Activated CD4-positive, alpha-beta T cell treated with anti-CD3 and anti-CD28 coated beads, Interleukin-2, amount 50 U/mL, for 16 hours (primary cell): ENCODE measurements around the gene CRYBA4.

ENCODE experiments used
- DNase-seq: peaks from one replicate; pipeline ENCODE4 v3.0.0-alpha.2; 2020

Gene CRYBA4

GRCh38 chr22:26663374-26663923 lies 41.7 kb downstream of the CRYBA4 start:
- DNase-seq, result no peak

- no peak for DNase-seq
These were observed 44.1 kb downstream of the CRYBA4 start for GRCh38 chr22:26665813-26666231.

- no peak for DNase-seq
These were observed 45.4 kb downstream of the CRYBA4 start for GRCh38 chr22:26667140-26667539.

GRCh38 chr22:26669060-26669481 lies 47.3 kb downstream of the CRYBA4 start:
- peak; percentile 37 for DNase-seq

GRCh38 chr22:26670459-26670858 lies 48.7 kb downstream of the CRYBA4 start:
- DNase-seq, result no peak

DNA sequence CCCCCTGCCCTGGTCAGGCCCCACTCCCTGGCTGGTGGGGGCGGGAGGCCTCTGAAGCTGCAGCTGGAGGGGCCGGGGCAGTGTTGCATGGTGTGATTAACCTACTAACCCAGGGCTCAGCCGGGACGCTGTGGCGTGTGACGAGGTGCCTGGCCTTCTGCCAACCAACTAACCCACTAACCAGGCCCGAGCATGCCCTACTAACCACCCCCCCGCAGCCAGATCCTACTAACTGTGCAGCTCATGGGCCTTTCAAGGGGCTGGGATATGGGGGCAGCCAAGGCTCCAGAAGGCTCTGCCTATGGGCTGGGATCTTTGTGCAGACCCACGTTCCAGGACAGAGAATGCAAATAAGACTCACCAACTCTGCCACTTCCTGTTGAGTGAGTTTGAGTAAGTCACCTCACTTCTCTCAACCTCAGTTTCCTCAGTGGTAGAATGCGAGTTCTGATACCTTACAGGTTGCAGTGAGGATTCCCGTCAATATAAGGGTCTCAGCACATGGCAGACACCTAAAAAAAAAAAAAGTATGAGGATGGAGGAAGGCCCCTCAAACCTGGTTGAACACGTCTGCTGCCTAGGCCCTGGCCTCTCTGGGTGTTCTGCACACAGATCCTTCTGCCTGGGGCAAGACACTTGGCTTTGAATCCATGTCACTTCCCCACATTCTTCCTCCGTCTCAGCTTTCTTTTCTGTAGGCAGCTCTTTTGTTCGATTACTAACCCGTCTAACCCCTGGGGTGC lies 49.7 kb downstream of the CRYBA4 start:
- peak; percentile 82 for DNase-seq

GRCh38 chr22:26672060-26672471 lies 50.3 kb downstream of the CRYBA4 start:
- DNase-seq, result no peak

- DNase-seq, result peak; percentile 97
These were observed 51.1 kb downstream of the CRYBA4 start for GRCh38 chr22:26672590-26673468.

DNA sequence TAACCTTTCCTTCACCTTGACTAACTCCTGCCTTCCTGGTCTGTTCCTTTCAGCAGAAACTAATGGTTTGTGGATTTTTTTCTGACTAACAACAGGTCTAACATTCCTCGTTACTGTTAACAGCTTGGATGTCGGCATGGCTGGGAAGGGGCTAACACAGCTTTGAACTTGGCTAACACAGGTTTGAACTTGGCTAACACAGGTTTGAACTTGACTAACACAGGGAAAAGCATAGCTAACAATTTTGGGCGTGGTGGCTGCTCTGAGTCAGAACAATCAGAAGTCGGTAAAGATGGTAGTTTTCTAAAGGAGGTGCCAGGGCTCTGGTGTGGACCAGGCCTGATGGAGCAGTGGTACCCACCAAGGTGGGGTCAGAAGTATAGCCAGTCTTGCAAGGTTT lies 51.7 kb downstream of the CRYBA4 start:
- DNase-seq, result peak; percentile 68

DNA sequence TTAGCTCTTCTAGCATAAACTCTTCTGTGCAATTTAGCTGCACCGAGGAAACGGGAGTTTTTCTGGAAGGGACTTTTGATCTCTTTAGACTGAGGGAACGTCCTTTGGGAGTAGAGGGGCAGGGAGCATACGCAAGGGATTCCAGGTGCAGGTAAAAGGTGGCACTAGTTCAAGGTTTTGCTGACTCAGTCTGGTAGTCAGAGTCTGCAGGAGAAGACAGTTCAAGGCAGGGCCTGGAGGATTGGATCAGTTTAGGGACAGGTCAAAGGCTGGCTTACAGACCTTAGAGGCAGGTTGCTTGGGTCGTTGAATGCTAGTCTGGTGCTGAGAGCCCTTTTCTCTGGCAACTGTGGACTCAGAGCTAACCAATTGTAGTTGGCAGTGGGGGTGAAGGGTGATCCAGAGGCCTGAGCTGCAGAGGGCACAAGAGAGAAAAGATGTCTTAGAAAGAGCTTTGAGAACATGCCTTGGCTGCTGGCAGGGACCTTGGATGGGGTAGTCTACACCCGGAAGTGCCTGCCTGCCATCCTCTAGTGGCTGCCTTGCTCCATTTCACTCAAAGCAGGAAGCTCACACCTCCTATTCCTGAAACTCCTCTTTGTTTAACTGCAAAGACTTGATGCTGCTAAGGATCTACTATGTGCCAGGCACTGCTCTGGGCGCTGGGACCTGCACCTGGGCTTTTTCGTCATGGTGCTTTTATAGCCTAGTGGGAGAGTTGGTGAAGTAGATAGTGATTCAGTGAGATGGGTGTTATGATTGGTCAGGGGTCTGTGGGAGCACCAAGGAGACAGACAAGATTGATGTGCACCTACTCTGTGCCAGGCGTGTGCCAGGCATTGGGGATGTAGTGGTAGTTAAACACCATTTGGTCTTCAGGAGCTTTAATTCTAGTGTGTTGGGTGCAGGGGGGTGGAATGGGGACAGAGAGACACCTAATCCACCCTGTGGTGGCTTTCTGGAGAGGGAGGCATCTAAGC lies 52.7 kb downstream of the CRYBA4 start:
- DNase-seq, result peak; percentile 51

- no peak for DNase-seq
These were observed 54.0 kb downstream of the CRYBA4 start for GRCh38 chr22:26675687-26676268.

- no peak for DNase-seq
These were observed 55.5 kb downstream of the CRYBA4 start for GRCh38 chr22:26677217-26677616.

- peak; percentile 81 for DNase-seq
These were observed 57.4 kb downstream of the CRYBA4 start for GRCh38 chr22:26679003-26679629.
